ENCODE measurements around the gene FFAR2.
"Not testable (repeated sequence)": the region's sequence is repeated elsewhere in the genome, so short reads cannot be mapped to it uniquely, and the experiment has no call there.

FFAR2 gene

GRCh38 chr19:35474594-35474993 is 26.5 kb downstream of the FFAR2 start:
- H3K27me3 Mint-ChIP-seq; H3K36me3 Mint-ChIP-seq (ENCODE audit: low read depth); H3K9me3 Mint-ChIP-seq; H3K4me3 Mint-ChIP-seq; H3K4me1 Mint-ChIP-seq; H3K27ac Mint-ChIP-seq; ATAC-seq; DNase-seq: not testable (repeated sequence)

DNA sequence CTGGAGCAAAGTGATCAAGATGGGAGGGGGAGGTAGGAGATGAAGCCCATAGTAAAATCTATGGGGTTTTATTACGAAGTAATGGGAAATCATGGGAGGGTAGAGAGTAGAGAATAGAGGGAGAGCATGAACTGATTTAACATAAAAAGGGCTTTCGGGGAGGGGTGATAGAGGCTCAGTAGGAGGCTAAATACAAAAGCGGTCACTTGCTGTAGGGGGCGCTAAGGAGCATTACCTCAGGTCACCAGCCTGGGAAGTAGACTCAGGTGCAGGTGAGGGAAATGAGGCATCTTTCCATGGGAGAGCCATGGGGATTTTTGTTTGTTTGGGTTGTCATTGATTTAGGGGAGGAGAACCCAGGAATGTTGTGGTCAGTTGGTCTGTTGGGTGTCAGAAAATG is 28.1 kb downstream of the FFAR2 start:
- no peaks in the 10 kb centered on the region for H3K27me3 Mint-ChIP-seq
- ATAC-seq (no peak), DNase-seq (no peak)
- no peaks in the 10 kb centered on the region for H3K36me3 Mint-ChIP-seq (ENCODE audit: low read depth)
- no peak overlapping the region for H3K4me3 Mint-ChIP-seq
- no peak overlapping the region for H3K27ac Mint-ChIP-seq
- no peaks in the 10 kb centered on the region for H3K9me3 Mint-ChIP-seq
- H3K4me1 Mint-ChIP-seq: no peaks in the 10 kb centered on the region

- H3K4me3 Mint-ChIP-seq: no peak overlapping the region
- DNase-seq (no peak), ATAC-seq (no peak)
- peaks cover under 1% of the 10 kb centered on the region for H3K4me1 Mint-ChIP-seq
- no peaks in the 10 kb centered on the region for H3K27me3 Mint-ChIP-seq
- no peaks in the 10 kb centered on the region for H3K36me3 Mint-ChIP-seq (ENCODE audit: low read depth)
- no peaks in the 10 kb centered on the region for H3K9me3 Mint-ChIP-seq
- H3K27ac Mint-ChIP-seq: no peak overlapping the region
These were observed 31.0 kb downstream of the FFAR2 start for GRCh38 chr19:35478794-35479677.

- Mint-ChIP-seq H3K4me1 (peaks cover 10% of the 10 kb centered on the region), H3K4me3 (no peak overlapping the region), H3K9me3 (no peaks in the 10 kb centered on the region), H3K27me3 (peaks cover 6% of the 10 kb centered on the region), H3K36me3 (ENCODE audit: low read depth) (no peaks in the 10 kb centered on the region), H3K27ac (no peak overlapping the region)
- no peak for DNase-seq
- no peak for ATAC-seq
These were observed 35.0 kb downstream of the FFAR2 start for GRCh38 chr19:35483089-35483488.

GRCh38 chr19:35484252-35485036 is 36.4 kb downstream of the FFAR2 start:
- H3K9me3 Mint-ChIP-seq: no peaks in the 10 kb centered on the region
- DNase-seq (no peak), ATAC-seq (peak; percentile 28)
- peaks cover 10% of the 10 kb centered on the region for H3K4me1 Mint-ChIP-seq
- H3K27ac Mint-ChIP-seq: no peak overlapping the region
- no peaks in the 10 kb centered on the region for H3K36me3 Mint-ChIP-seq (ENCODE audit: low read depth)
- no peak overlapping the region for H3K4me3 Mint-ChIP-seq
- peaks cover 11% of the 10 kb centered on the region for H3K27me3 Mint-ChIP-seq

DNA sequence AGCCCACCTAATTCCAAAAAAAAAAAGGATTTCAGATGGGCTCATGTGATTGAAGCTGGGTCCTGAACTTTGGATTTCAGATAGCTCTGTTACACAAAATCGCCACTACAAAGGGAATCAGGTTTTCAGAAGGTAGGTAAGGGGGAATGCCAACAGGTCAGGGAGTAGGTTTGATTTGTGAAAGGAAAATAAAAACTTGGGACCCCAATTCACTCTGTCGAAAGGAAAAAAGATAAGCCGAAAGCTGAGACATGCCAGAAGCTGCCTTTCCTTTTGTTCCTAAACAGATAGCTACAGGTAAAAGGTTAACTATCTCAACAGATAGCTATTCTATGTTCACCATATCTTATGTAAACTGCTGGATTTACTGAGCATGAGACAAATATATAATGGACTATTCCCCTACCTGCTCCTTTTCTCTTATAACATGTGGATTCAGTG is 38.2 kb downstream of the FFAR2 start:
- Mint-ChIP-seq H3K4me3 (no peak overlapping the region), H3K36me3 (ENCODE audit: low read depth) (no peaks in the 10 kb centered on the region), H3K4me1 (peaks cover 10% of the 10 kb centered on the region)

DNA sequence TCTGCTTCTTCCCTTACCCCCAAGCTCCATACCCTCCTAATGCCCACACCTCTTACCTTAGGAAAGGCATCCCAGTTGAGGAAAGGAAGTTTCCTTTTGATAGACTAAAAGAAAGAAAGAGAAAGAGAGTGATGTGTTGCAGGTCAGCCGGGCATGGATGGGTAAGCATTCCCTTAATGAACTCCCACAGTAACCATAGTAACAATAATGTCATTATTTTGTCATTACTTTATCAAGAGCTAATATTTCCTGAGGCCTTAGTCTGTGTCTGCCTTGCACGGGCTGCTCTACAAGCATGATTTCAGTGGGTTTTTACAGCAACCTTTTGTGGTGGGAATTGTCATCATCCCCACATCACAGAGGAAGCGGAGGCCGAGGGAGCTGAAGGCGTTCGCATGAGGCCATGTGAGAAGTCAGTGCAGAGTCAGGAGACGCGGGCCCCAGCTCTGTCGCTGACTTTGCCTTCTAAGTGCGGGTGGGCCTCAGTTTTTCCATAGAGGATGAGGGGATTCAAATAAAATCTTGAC is 39.7 kb downstream of the FFAR2 start:
- Mint-ChIP-seq H3K36me3 (ENCODE audit: low read depth) (no peaks in the 10 kb centered on the region), H3K4me1 (peaks cover 10% of the 10 kb centered on the region), H3K27ac (no peak overlapping the region), H3K9me3 (no peaks in the 10 kb centered on the region), H3K27me3 (peaks cover 22% of the 10 kb centered on the region), H3K4me3 (no peak overlapping the region)
- DNase-seq (no peak), ATAC-seq (peak; percentile 40)

More for the DNA sequence above, 38.2 kb downstream of the FFAR2 start:
- peaks cover 18% of the 10 kb centered on the region for H3K27me3 Mint-ChIP-seq
- no peak overlapping the region for H3K27ac Mint-ChIP-seq
- H3K9me3 Mint-ChIP-seq: no peaks in the 10 kb centered on the region
- ATAC-seq (no peak), DNase-seq (no peak)

DNA sequence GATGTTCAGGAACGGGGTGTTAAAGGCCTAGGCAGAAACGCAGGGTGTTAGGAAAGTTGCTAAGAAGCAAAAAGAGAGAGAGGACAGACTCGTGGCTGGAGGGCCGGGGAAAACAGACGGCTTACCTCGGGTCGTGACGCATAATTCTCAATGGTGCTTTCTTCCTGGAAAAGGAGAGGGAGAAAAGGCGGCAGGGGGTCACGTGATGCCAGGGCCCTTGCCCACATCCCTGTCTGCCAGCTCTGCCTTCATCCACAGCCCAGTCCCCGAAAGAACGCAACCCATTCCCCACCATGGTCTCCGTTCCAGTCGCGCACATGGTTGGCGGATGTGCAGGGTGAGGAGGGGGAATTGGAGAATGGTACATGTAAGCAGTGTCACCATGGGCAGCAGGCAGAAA is 40.6 kb downstream of the FFAR2 start:
- Mint-ChIP-seq H3K4me1 (peaks cover 10% of the 10 kb centered on the region), H3K4me3 (no peak overlapping the region), H3K36me3 (ENCODE audit: low read depth) (no peaks in the 10 kb centered on the region), H3K27me3 (peaks cover 25% of the 10 kb centered on the region), H3K27ac (no peak overlapping the region), H3K9me3 (no peaks in the 10 kb centered on the region)
- ATAC-seq (no peak), DNase-seq (no peak)

DNA sequence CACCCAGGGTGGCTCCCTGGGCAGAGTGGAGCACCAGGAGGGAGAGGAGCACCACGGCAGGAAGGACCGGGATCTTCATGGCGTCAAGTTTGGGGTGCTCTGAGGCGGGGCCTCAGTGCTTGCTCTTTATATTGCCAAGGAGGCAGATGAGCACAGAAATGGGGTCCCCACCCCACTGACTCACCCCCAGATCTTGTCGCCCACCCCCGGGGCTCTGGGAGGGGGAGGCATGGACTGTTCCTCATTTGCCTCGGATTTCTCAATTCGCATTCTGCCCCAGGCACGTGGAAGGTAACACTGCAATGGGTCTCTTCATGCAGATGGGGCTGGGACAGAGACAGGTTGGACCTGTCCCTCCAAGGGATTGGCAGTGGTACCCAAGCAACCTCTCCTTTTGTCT is 42.3 kb downstream of the FFAR2 start, which contains the start of gene KRTDAP:
TSS of gene KRTDAP (minus strand) at position 101 of the 400 bp plus-strand sequence. CDS start at position 79, 22 bp downstream.
- Mint-ChIP-seq H3K27me3 (peaks cover 25% of the 10 kb centered on the region), H3K4me3 (no peak within 1 kb of the TSS), H3K9me3 (no peaks in the 10 kb centered on the region), H3K36me3 (ENCODE audit: low read depth) (no peaks in the 10 kb centered on the region), H3K4me1 (peaks cover 6% of the 10 kb centered on the region), H3K27ac (no peak within 1 kb of the TSS)
- ATAC-seq (no peak), DNase-seq (no peak)

DNA sequence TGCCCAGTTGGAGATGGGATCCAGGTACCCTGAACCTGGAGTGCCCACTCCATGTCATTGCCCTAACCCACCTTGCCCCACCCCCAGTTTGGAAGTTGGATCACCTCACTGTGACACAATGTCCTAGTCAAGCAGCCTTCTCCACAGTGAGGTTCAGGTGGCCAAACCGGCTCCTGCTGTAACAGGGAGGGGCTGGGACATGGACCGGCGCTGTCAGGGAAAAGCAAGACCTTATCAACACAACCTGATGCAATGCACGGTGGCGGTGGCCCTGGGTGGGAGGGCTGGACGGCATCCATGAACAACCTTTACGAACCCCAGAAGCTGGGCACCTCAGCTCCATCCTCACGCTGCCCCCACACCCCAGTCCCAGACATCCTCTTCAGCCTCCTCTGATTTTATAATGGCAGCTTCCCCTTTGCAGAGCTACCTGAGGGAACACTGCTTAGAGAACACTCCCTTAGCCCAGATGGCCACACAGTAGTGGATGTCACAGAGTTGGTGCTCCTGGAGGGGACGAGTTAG is 43.8 kb downstream of the FFAR2 start:
- no peak overlapping the region for H3K27ac Mint-ChIP-seq
- H3K4me3 Mint-ChIP-seq: no peak overlapping the region
- no peaks in the 10 kb centered on the region for H3K36me3 Mint-ChIP-seq (ENCODE audit: low read depth)
- H3K4me1 Mint-ChIP-seq: peaks cover 8% of the 10 kb centered on the region
- no peak for ATAC-seq
- peaks cover 21% of the 10 kb centered on the region for H3K27me3 Mint-ChIP-seq
- no peaks in the 10 kb centered on the region for H3K9me3 Mint-ChIP-seq
- no peak for DNase-seq

GRCh38 chr19:35493971-35494370 is 45.9 kb downstream of the FFAR2 start:
- H3K4me3 Mint-ChIP-seq: no peak overlapping the region

DNA sequence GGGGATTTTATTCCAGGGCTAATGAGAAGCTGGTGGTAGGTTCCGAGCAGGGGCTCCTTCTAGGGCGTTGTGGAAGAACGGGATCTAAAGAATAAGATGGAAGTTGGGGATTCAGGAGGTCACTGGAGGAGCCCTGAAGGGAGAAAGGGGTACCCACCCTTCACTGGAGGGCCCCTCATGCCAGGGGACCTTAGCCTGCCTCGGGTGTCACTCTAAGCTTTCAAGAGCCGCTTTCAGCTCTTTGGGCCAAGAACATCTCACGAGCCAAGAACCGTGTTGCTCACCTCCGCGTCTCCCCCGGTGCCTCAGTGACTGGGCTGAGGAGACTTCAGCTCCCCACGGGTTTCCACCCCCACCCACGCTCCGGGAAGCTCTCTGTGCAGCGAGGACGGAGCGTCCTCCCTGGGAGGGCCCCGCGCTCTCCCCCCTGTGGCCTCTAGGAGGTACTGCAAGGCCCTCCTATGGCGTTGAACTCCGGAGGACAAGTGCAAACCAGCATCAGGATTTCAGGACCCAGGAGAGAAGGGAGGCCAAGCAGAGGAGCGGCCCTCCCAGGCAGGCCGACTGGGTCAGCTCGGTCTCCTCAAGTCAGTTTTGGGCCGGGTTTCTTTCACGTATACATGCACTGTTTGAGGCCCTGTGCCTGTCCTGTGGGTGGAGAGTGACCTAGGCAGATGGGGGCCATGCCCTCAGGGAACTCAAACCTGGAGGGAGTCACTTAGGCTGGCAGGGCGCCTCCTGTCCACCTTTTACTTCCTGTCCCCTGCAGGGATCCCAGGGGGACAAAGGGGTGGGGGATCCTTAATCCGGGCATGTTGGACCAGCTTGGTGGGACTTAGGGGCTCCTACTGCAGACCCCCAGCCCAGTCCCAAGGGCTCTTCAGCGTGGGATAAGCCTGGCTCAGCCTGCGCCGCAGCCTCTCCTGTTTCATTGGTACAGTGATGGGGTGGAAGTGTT is 47.3 kb downstream of the FFAR2 start:
- H3K9me3 Mint-ChIP-seq: no peaks in the 10 kb centered on the region
- no peak overlapping the region for H3K4me3 Mint-ChIP-seq
- H3K27me3 Mint-ChIP-seq: peaks cover 9% of the 10 kb centered on the region
- H3K27ac Mint-ChIP-seq: no peak overlapping the region
- peaks cover 8% of the 10 kb centered on the region for H3K4me1 Mint-ChIP-seq
- ATAC-seq (peak; percentile 86), DNase-seq (peak; percentile 78)
- no peaks in the 10 kb centered on the region for H3K36me3 Mint-ChIP-seq (ENCODE audit: low read depth)

More at GRCh38 chr19:35493971-35494370, 45.9 kb downstream of the FFAR2 start:
- DNase-seq (no peak), ATAC-seq (no peak)
- H3K27ac Mint-ChIP-seq: no peak overlapping the region
- H3K9me3 Mint-ChIP-seq: no peaks in the 10 kb centered on the region
- H3K27me3 Mint-ChIP-seq: peaks cover 19% of the 10 kb centered on the region
- no peaks in the 10 kb centered on the region for H3K36me3 Mint-ChIP-seq (ENCODE audit: low read depth)
- H3K4me1 Mint-ChIP-seq: peaks cover 8% of the 10 kb centered on the region

DNA sequence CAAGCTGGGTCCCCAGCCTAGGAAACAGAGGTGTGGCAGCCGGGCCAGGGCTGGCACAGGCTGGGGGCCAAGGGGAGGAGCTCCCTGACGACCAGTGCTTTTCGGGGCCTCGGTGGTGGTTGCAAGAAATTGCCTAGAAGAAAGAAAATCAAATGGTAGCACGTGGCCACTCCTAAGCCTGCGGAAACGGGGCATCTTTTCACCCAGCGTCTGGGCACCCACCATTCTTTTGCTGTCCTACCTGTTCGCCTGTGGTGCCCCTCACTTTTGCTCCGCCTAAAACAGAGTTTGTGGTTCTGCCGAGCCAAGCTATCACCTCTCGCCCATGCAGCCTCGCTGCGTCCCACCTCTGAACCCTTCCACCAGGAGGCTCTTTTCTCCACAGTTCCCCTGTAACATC is 49.3 kb downstream of the FFAR2 start:
- H3K36me3 Mint-ChIP-seq (ENCODE audit: low read depth): no peaks in the 10 kb centered on the region
- H3K9me3 Mint-ChIP-seq: no peaks in the 10 kb centered on the region
- H3K27ac Mint-ChIP-seq: no peak overlapping the region
- H3K27me3 Mint-ChIP-seq: peaks cover 13% of the 10 kb centered on the region
- no peak for ATAC-seq
- no peak for DNase-seq
- H3K4me1 Mint-ChIP-seq: peaks cover 8% of the 10 kb centered on the region
- no peak overlapping the region for H3K4me3 Mint-ChIP-seq

- Mint-ChIP-seq H3K27ac (no peak overlapping the region), H3K36me3 (ENCODE audit: low read depth) (no peaks in the 10 kb centered on the region), H3K27me3 (peaks cover 10% of the 10 kb centered on the region), H3K9me3 (no peaks in the 10 kb centered on the region), H3K4me1 (peaks cover 8% of the 10 kb centered on the region), H3K4me3 (no peak overlapping the region)
- no peak for DNase-seq
- ATAC-seq: no peak
These were observed 50.2 kb downstream of the FFAR2 start for GRCh38 chr19:35498220-35498619.
